Subcutaneous abdominal adipose tissue (tissue), 5 donors: ENCODE measurements around the gene MYCBP2.
"Not testable (repeated sequence)": the region's sequence is repeated elsewhere in the genome, so short reads cannot be mapped to it uniquely, and the experiment has no call there.

Experiments
- H3K27ac ChIP-seq: one replicate; pipeline ENCODE4 v1.7.0; 2013; ENCODE audit warnings: low read depth, mild to moderate bottlenecking, inconsistent platforms, low read length, moderate library complexity
- H3K27me3 ChIP-seq, 5 donors: one replicate each; pipeline ENCODE4 v1.7.0; 2013; ENCODE audit warnings: low read length in 5 of 5, inconsistent platforms in 1 of 5; ENCODE audit not compliant: control insufficient read depth in 5 of 5, insufficient read depth in 4 of 5
- H3K36me3 ChIP-seq, 5 donors: one replicate each; pipeline ENCODE4 v1.7.0; 2013; ENCODE audit warnings: low read length in 5 of 5; ENCODE audit not compliant: control insufficient read depth in 5 of 5, insufficient read depth in 5 of 5
- H3K4me1 ChIP-seq, 5 donors: one replicate each; pipeline ENCODE4 v1.7.0; 2013; ENCODE audit warnings: low read length in 5 of 5, mild to moderate bottlenecking in 3 of 5, moderate library complexity in 1 of 5; ENCODE audit not compliant: control insufficient read depth in 5 of 5, insufficient read depth in 5 of 5
- H3K4me3 ChIP-seq, 5 donors: one replicate each; pipeline ENCODE4 v1.7.0; 2013; ENCODE audit warnings: low read length in 5 of 5, low read depth in 1 of 5
- H3K9ac ChIP-seq, 5 donors: one replicate each; pipeline ENCODE4 v1.7.0; 2013; ENCODE audit warnings: low read length in 5 of 5, mild to moderate bottlenecking in 4 of 5, moderate library complexity in 3 of 5
- H3K9me3 ChIP-seq, 5 donors: one replicate each; pipeline ENCODE4 v1.7.0; 2013; ENCODE audit warnings: low read length in 5 of 5; ENCODE audit not compliant: control insufficient read depth in 5 of 5
- donor health status: healthy.
- donor health status: healthy.
- donor health status: healthy.
- donor health status: healthy.
- donor health status: healthy.

MYCBP2 gene

DNA sequence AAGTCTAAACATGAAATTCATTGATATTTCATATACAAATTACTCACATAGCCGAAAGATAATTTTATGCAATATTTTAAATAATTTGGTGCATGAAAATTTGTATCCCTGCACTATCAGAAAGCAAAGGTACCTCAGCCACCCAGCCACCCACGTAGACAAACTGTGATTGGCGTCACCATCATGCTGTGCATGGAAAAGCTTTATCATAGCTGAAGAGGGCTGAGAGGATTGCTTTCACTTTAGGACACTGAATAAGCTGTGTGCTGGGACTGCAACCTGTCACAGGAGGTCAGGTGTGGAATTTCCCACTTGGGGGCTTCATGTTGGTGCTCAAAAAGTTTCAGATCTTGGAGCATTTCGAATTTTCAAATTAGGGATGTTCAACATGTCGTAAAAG is 96.3 kb downstream of the MYCBP2 start:
- no peaks in the 10 kb centered on the region for H3K27me3 ChIP-seq
- H3K36me3 ChIP-seq, result peaks cover 5 to 27% (median 11%) of the 10 kb centered on the region in 5 donors
- H3K9ac ChIP-seq, result peak overlapping the region in 1 of 5 donors; percentile 23
- no peak overlapping the region for H3K27ac ChIP-seq
- H3K4me1 ChIP-seq, result no peaks in the 10 kb centered on the region
- H3K9me3 ChIP-seq, result no peaks in the 10 kb centered on the region
- no peak overlapping the region for H3K4me3 ChIP-seq

DNA sequence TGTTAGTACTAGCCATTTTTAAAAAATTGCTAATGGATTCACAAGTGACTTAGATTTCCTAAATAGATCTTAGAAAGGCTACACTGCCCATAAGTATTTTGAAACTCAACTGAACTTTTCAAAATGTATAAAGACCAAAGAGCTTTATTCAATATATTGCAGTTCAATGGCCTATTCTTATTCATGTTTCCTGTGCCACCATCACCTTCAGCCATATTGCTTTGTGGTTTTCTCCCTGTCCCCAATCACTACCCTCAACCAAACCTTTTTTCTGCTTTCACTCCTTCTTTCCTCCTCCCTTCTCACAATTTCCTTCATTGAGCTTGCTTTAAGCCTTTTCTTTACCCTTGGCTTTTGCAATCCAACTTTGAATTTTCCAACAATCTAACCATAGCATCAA is 100.9 kb downstream of the MYCBP2 start:
- Histone ChIP-seq H3K9me3 (no peaks in the 10 kb centered on the region), H3K4me3 (no peak overlapping the region), H3K27me3 (no peaks in the 10 kb centered on the region), H3K4me1 (no peaks in the 10 kb centered on the region), H3K36me3 (peaks cover 25 to 42% (median 35%) of the 10 kb centered on the region in 5 donors), H3K27ac (no peak overlapping the region), H3K9ac (no peak overlapping the region)

DNA sequence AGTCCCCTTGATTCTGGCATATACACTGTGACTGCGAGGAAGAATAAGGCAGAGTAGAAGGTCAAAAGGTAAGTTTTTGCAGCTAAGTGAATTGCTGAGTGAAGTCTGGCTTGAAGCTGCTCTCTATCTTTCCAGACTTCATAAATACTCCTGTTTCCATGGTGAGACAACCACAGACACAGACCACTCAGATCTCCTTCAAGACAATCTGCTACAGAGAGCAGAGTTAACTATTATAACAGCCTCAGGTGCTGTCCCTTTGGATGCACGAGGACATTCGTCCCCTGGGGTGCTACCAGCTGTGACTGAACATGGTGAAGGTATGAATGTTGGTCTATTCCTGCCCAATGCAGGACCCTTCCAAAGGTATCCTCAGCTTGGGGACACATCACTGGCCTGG is 104.0 kb downstream of the MYCBP2 start:
- Histone ChIP-seq H3K4me3 (no peak overlapping the region), H3K9ac (no peak overlapping the region), H3K27me3 (no peaks in the 10 kb centered on the region), H3K36me3 (peaks cover 32 to 58% (median 44%) of the 10 kb centered on the region in 5 donors), H3K9me3 (no peaks in the 10 kb centered on the region), H3K4me1 (peaks cover 0 to 4% (median 0%) of the 10 kb centered on the region in 5 donors), H3K27ac (no peak overlapping the region)

DNA sequence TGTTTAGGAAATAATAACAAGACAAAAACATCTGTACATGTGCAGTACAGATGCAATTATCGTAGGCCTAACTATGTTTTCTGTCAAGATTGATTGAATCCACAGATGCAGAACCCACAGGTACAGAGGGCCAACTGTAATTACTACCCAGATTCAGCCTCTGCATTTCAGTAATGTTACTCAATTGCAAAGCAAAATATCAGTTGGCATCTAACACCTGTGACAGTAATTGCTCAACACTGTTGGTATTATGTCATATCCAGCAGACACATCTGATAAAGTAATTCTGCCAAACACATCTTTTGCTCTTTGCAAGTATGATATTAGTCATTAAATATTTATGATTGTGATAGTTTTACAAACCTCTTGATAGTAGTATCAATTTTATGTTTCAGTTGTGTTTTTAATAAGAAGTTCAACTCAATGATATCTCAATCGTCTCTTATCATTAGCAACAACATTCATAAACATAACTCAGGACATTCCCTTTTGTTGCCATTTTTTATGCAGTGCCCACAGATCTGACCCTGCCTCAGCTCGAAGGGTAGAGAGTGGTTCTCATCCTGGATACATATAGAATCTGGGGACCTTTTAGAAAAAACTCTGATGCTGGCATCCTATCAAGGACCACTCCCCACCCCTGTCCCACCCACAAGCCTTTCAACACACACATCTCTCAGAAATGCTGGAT is 104.7 kb downstream of the MYCBP2 start:
- Histone ChIP-seq H3K4me3 (no peak overlapping the region), H3K9me3 (no peaks in the 10 kb centered on the region), H3K36me3 (peaks cover 32 to 62% (median 47%) of the 10 kb centered on the region in 5 donors), H3K27ac (no peak overlapping the region), H3K27me3 (no peaks in the 10 kb centered on the region), H3K4me1 (peaks cover 0 to 4% (median 0%) of the 10 kb centered on the region in 5 donors), H3K9ac (no peak overlapping the region)

DNA sequence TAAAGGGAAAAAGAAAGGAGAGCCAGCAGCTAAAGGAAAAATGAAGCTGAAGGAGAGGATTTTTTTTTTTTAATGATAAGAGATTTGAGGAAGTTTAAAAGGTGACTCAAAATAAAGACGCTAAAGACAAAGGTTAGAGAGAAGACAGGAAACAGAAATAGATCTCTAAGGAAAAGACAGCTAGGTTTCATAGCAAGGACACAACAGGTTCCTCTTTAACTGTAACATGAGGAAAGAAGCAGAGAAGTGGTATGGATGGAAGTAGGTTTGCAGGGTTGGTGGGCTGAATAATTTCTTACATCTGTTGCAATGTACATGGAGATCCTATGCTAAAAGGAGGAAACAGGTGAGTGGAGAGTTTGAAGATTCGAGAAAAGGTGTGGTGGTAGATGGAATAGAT is 107.5 kb downstream of the MYCBP2 start:
- Histone ChIP-seq H3K9ac (no peak overlapping the region), H3K4me1 (peaks cover 0 to 4% (median 0%) of the 10 kb centered on the region in 5 donors), H3K4me3 (no peak overlapping the region), H3K27me3 (no peaks in the 10 kb centered on the region), H3K27ac (no peak overlapping the region), H3K36me3 (peaks cover 50 to 74% (median 69%) of the 10 kb centered on the region in 5 donors), H3K9me3 (no peaks in the 10 kb centered on the region)

DNA sequence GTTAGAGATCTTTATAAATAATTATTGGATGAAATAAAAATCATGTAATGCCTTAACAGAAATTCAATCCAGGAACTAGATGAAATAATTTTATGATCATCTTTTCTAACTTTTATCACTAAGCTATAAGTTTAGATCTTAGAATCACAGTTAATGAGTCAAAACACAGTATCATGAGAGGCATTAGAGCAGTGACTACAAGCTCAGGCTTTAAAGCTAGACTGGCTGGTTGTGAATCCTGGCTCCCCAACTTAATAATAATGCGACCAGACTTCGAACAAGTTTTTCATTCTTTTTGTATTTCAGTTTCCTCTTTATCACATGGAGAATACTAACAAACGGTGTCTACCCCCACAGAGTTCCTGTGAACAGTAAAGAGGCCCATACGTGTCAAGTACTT is 108.6 kb downstream of the MYCBP2 start:
- peaks cover 55 to 77% (median 75%) of the 10 kb centered on the region in 5 donors for H3K36me3 ChIP-seq
- H3K27ac ChIP-seq, result no peak overlapping the region
- peaks cover 0 to 4% (median 0%) of the 10 kb centered on the region in 5 donors for H3K4me1 ChIP-seq
- no peak overlapping the region for H3K9ac ChIP-seq
- no peaks in the 10 kb centered on the region for H3K9me3 ChIP-seq
- H3K27me3 ChIP-seq, result no peaks in the 10 kb centered on the region
- no peak overlapping the region for H3K4me3 ChIP-seq

DNA sequence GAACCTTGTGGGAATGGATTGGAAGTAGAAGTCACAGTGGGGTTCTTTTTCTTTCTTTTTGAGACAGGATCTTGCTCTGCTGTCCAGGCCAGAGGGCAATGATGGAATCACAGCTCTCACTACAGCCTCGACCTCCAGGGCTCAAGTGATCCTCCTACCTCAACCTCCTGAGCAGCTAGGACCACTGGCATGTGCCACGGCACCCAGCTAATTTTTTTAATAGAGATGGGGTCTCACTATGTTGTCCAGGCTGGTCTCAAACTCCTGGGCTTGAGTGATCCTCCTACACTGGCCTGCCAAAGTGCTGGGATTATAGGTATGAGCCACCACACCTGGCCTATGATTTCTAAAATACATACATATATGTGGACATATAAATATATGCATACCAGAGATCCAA is 111.4 kb downstream of the MYCBP2 start:
- peaks cover 48 to 73% (median 68%) of the 10 kb centered on the region in 5 donors for H3K36me3 ChIP-seq
- no peak overlapping the region for H3K9ac ChIP-seq
- H3K27ac ChIP-seq, result no peak overlapping the region
- peaks cover 0 to 4% (median 0%) of the 10 kb centered on the region in 5 donors for H3K4me1 ChIP-seq
- H3K9me3 ChIP-seq, result no peaks in the 10 kb centered on the region
- H3K4me3 ChIP-seq, result no peak overlapping the region
- no peaks in the 10 kb centered on the region for H3K27me3 ChIP-seq

DNA sequence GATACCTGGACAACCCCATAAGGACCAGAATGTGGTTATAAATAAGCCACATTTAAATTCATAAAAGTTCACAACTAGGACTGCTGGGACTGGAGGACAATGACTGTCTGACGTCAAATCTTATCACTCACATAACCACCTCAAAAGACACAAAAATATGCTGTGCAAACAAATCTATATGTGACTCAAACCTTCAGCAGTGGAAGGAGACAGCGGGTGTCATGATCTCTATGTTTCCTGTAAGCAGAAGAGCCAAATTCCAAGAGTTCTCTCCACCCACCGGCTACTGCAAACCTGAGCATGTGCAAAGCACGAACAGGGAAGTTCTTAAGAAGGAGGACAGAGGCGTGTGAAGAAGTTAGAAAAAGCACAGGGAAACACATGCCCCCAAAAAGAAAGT is 113.2 kb downstream of the MYCBP2 start:
- H3K4me3 ChIP-seq, result no peak overlapping the region
- H3K9me3 ChIP-seq, result no peaks in the 10 kb centered on the region
- no peak overlapping the region for H3K27ac ChIP-seq
- no peaks in the 10 kb centered on the region for H3K27me3 ChIP-seq
- no peak overlapping the region for H3K9ac ChIP-seq
- H3K4me1 ChIP-seq, result peaks cover 0 to 3% (median 0%) of the 10 kb centered on the region in 5 donors
- H3K36me3 ChIP-seq, result peaks cover 55 to 73% (median 60%) of the 10 kb centered on the region in 5 donors

DNA sequence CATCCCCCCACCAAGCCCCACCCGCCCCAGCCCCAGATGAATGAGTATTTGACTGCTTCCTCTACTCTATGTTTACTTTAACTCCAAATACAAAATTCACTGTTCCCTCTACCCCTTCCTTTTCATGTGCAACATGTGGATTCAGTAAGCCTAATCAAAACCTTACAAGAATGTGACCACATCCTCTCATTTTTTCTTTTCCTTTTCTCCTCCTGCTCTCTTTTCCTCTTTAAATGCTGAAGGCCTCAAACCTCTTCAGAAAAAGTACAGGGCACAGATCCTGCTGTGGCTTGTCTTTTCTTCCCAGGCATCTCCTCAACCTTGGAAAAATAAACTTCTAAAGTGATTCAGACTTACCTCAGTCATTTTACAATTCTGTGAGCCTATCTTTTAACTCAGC is 119.0 kb downstream of the MYCBP2 start:
- Histone ChIP-seq H3K4me3 (no peak overlapping the region), H3K4me1 (peaks cover 0 to 3% (median 0%) of the 10 kb centered on the region in 5 donors), H3K9ac (no peak overlapping the region), H3K9me3 (no peaks in the 10 kb centered on the region), H3K27ac (no peak overlapping the region), H3K27me3 (no peaks in the 10 kb centered on the region), H3K36me3 (peaks cover 32 to 50% (median 43%) of the 10 kb centered on the region in 5 donors)

DNA sequence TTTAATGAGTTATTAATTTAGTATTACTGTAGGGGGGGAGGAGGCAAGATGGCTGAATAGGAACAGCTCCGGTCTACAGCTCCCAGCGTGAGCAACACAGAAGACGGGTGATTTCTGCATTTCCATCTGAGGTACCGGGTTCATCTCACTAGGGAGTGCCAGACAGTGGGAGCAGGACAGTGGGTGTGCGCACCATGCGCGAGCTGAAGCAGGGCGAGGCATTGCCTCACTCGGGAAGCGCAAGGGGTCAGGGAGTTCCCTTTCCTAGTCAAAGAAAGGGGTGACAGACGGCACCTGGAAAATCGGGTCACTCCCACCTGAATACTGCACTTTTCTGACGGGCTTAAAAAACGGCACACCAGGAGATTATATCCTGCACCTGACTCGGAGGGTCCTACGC is 127.9 kb downstream of the MYCBP2 start:
- H3K9me3 ChIP-seq, H3K9ac ChIP-seq, H3K27me3 ChIP-seq, H3K27ac ChIP-seq, H3K4me3 ChIP-seq, H3K4me1 ChIP-seq: not testable (repeated sequence)
- peaks cover 17 to 38% (median 26%) of the 10 kb centered on the region in 5 donors for H3K36me3 ChIP-seq
